ENCODE measurements around the gene ALG5. TPM values are rescaled to one million over a fixed set of nuclear protein-coding genes. Genes with fewer than 3 reads are reported as not detected.

ALG5 gene
- total RNA-seq, 1 donor from 2014 or later, result 7.8 TPM

Other genes starting within 250 kb of the ALG5 start
- 1.7 TPM for gene RFXAP, start 180.1 kb downstream of the ALG5 start, total RNA-seq
- gene SMAD9, start 79.1 kb downstream of the ALG5 start, total RNA-seq, result 2.6 TPM
- 17.7 TPM for gene EXOSC8, start 1.4 kb upstream of the ALG5 start, total RNA-seq
- gene SUPT20H, start 60.3 kb upstream of the ALG5 start, total RNA-seq, result 23.3 TPM
- gene CSNK1A1L, start 106.3 kb upstream of the ALG5 start, total RNA-seq, result not detected